NCI-H510A treated with DMSO at 0.1 percent for 48 hours (cell line): ENCODE measurements around the gene NDUFB7.
"Not testable (repeated sequence)": the region's sequence is repeated elsewhere in the genome, so short reads cannot be mapped to it uniquely, and the experiment has no call there.

Source experiments
- DNase-seq: peaks from one replicate; lab custom pipeline; 2025; lab: John Stamatoyannopoulos, UW

NDUFB7 gene

GRCh38 chr19:14571695-14572490, at the start of gene NDUFB7:
NDUFB7 (minus strand) TSS chr19:14572066; CDS start chr19:14572000, 66 bp downstream.
- DNase-seq, result peak; percentile 92

GRCh38 chr19:14619404-14619803, 47.5 kb upstream of the NDUFB7 start:
- DNase-seq, result no peak

- no peak for DNase-seq
Measured at GRCh38 chr19:14616407-14616806, 44.5 kb upstream of the NDUFB7 start.

GRCh38 chr19:14615623-14616022, 43.8 kb upstream of the NDUFB7 start:
- DNase-seq, result no peak

- no peak for DNase-seq
Measured at GRCh38 chr19:14614099-14614412, 42.2 kb upstream of the NDUFB7 start.

GRCh38 chr19:14613399-14614098, 41.7 kb upstream of the NDUFB7 start:
- not testable (repeated sequence) for DNase-seq

- DNase-seq, result no peak
Measured at GRCh38 chr19:14612657-14613056, 40.8 kb upstream of the NDUFB7 start.

- DNase-seq, result not testable (repeated sequence)
Measured at GRCh38 chr19:14612242-14612641, 40.4 kb upstream of the NDUFB7 start.

GRCh38 chr19:14611051-14611450, 39.2 kb upstream of the NDUFB7 start:
- no peak for DNase-seq

- DNase-seq, result no peak
Measured at GRCh38 chr19:14606627-14607026, 34.8 kb upstream of the NDUFB7 start.

GRCh38 chr19:14603990-14604387, 32.1 kb upstream of the NDUFB7 start:
- no peak for DNase-seq

- DNase-seq, result no peak
Measured at GRCh38 chr19:14599548-14600147, 27.8 kb upstream of the NDUFB7 start.

- DNase-seq, result no peak
Measured at GRCh38 chr19:14595558-14595957, 23.7 kb upstream of the NDUFB7 start.

GRCh38 chr19:14589433-14589832, 17.6 kb upstream of the NDUFB7 start:
- DNase-seq, result not testable (repeated sequence)

- DNase-seq, result not testable (repeated sequence)
Measured at GRCh38 chr19:14585187-14585586, 13.3 kb upstream of the NDUFB7 start.

- not testable (repeated sequence) for DNase-seq
Measured at GRCh38 chr19:14584372-14584771, 12.5 kb upstream of the NDUFB7 start.

GRCh38 chr19:14582894-14583340, 11.1 kb upstream of the NDUFB7 start, which contains the start of gene CLEC17A:
CLEC17A (plus strand) TSS chr19:14583084; CDS start chr19:14583161, 77 bp downstream.
- no peak for DNase-seq

- no peak for DNase-seq
Measured at GRCh38 chr19:14580623-14581237, 8.9 kb upstream of the NDUFB7 start.

GRCh38 chr19:14577885-14578427, 6.1 kb upstream of the NDUFB7 start:
- DNase-seq, result no peak

GRCh38 chr19:14577264-14577663, 5.4 kb upstream of the NDUFB7 start:
- no peak for DNase-seq

- DNase-seq, result no peak
Measured at GRCh38 chr19:14576363-14576762, 4.5 kb upstream of the NDUFB7 start.

- no peak for DNase-seq
Measured at GRCh38 chr19:14575428-14575980, 3.6 kb upstream of the NDUFB7 start.
